SK-MEL-5 (cell line): ENCODE results near the gene COL24A1. TPM values are rescaled to one million over a fixed set of nuclear protein-coding genes. Genes with fewer than 3 reads are reported as not detected.

Experiments
- DNase-seq: peaks from one replicate; pipeline ENCODE4 v3.0.0-alpha.2; 2016; ENCODE audit warnings: low read depth, low spot score
- in situ Hi-C: cut with HindIII; loops from 2 replicates; pipeline ENCODE4 v1.10.0; 2016; ENCODE audit warnings: low sequenced_read_pairs, high pct_unique_total_duplicates, low pct_unique_long_range_greater_than_20kb
- total RNA-seq: library from RNA; depleted of rRNA; stranded (reverse); fragments of >200 nt; shearing (Covaris generic); gene quantifications from 2 replicates; pipeline ENCODE4 v1.2.3, GENCODE V29; 2014

The COL24A1 gene
- total RNA-seq, 1 experiment from 2014 or later = not detected

- DNase-seq = no peak
- in situ Hi-C loops = no loop called here
These were observed 94.1 kb downstream of the COL24A1 start for GRCh38 chr1:86062453-86062852.

DNA sequence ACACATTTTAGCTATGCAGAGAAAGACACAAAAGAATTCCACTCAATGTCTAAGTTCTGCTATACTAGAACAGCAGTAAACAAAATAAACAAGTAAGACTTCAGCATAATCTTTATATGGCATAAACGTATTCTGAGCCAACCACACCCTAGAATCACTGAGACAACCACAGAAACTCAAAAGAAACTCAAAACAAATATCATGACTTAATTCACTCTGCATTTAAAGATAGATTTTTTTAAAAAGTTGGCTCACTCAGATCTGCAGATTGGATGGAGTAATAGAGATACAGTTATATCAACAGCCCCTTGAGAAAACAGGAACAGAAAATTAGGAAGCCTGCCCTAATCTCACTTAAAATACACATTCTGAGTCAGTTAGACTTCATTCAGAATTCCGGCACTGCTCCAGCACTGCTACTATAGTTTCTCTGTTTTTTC is 95.0 kb downstream of the COL24A1 start:
- no peak for DNase-seq
- in situ Hi-C loops = no loop called here

DNA sequence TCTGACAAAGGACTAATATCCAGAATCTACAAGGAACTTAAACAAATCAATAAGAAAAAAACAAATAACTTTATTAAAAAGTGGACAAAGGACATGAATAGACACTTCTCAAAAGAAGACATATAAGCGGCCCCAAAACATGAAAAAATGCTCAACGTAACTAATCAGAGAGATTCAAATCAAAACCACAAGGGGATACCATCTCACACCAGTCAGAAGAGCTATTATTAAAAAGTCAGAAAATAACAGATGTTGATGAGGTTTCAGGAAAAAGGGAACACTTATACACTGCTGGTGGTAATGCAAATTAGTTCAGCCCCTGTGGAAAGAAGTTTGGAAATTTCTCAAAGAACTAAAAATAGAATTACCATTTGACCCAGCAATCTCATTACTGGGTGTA is 102.2 kb downstream of the COL24A1 start:
- in situ Hi-C loops = no loop called here
- no peak for DNase-seq

GRCh38 chr1:86052948-86053698 is 103.4 kb downstream of the COL24A1 start:
- in situ Hi-C loops = no loop called here
- DNase-seq = no peak

DNA sequence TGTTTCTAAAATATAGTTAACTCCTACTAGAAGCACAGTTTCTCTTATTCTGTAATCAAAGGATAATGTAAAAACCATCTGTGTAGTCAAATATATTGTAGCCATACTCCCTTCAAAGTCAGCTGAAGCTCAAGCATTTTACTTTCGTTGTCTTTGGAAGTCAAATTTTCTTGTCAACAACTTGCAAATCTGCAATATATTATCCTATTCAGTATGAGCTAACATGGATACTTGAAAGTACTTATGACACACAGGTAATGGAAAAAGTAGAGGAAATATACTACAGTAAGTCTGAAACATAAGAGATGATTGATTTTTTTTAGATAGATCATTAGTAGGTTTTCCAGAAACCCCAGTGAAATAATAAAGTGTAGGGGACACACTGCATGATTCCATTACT is 121.5 kb downstream of the COL24A1 start:
- no peak for DNase-seq
- in situ Hi-C loops = no loop called here

GRCh38 chr1:86030180-86030579 is 126.4 kb downstream of the COL24A1 start:
- DNase-seq = no peak
- in situ Hi-C loops = no loop called here

DNA sequence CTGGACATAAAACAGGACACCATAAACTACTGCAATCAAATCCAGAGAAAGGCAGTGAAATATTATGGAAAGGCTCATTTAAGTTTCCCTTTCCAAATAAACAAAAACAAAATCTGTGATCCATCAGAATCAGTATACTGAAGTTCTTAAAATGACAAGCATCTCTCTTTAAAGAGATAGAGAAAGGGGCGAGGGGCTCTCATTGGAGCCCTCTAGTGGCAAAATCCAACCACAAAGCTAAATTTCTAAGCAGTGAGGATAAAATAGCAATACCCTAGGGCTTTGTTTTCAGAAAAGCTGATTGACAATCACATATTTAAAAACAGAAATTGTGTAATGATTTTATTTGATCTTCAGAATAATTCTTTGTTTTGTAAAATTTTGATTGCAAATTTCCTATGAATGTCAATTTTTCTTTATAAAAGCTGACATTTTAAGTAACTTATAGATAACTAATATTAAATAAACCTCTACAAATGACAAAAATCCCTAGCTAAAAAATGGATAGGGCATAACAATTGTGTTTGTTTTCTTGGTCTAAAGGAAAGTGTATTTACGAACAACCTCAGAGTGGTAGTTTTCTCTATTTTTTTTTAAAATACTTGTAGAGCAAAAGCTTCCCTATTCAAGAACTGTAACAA is 138.2 kb downstream of the COL24A1 start:
- DNase-seq = peak; percentile 55
- in situ Hi-C loops = no loop called here

DNA sequence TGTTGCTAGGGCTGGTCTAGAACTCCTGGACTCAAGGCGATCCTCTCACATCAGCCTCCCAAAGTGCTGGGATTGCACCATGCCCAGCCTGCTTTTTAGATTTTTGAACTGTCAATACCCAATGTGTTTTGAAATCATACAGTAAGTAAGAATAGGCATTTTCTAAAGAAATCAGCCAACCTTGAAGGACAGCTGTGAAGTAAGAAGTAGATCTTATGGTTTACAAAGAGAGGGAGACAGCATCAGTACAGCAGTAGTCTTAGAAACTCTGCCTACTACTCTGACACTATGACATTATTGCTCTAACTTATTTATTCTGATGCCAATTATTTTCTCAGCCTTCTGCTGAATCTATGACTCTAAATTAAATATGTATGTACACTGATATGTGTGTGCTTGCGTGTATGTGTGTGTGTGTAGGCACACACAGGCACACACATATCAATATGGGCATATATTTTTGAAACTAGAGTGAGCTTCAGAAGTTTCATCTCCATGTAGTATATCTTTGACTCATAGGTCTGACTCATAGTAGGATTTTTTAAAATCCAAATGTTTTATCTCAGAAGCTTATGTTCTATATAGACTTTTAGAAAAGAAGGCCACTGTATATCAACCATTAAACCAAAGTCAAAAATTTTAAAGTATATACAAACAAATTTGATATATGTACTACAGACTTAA is 140.4 kb downstream of the COL24A1 start:
- no peak for DNase-seq
- in situ Hi-C loops = no loop called here

- no peak for DNase-seq
- in situ Hi-C loops = no loop called here
These were observed 141.2 kb downstream of the COL24A1 start for GRCh38 chr1:86015375-86015774.

GRCh38 chr1:86000601-86001000 is 156.0 kb downstream of the COL24A1 start:
- in situ Hi-C loops = no loop called here
- no peak for DNase-seq

DNA sequence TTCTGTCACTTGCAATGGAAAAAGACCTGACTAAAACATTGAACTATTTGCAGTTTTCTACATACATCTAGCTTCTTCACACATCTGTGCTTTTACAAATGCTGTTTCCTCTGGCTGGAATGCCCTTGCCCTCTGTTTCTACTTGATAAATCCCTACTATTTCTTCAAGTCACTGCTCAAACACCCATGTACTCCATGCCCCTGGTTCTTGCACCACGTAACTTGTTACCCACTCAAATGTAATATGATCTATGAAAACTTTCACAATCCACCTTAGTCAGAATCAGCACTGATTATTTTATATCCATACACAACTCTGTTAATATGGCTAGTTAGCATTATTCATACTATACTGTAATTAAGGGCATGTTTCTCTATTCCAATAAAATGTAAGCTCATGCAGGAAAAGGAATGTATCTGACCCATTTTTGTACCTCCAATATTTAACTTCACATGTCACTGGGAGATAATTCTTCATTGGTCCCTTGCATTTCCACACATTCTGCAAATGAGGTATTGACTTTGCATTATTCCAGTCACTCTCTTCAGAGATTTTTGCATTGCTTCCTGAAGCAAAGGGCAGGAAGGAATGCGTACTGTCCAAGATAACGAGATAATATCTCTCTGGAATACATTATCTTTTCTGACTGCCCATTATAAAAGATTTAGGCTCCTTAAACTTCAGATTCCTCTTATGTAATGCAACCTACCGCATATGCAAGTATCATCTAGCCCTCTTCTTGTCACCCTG is 158.3 kb downstream of the COL24A1 start:
- DNase-seq = no peak
- in situ Hi-C loops = no loop called here

DNA sequence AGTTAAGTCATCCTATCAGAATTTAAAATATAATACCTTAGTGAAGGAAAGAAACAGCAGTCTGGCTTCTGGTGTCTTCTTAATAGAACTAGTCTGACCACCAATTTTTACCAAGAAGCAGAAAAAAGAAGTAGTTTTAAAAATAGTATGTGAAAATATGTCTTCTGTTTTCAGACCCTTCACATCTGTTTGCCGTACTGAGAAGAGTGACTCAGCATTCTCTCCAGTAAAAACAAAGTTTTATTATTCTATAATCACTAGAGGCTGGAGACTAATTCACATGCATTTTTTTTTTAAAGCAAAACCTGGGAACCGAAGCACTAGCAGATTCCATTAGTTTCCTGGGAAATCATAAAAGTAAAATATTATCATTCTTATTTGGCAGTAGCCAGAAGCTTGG is 163.8 kb downstream of the COL24A1 start:
- DNase-seq = peak; percentile 6
- in situ Hi-C loops = no loop called here

DNA sequence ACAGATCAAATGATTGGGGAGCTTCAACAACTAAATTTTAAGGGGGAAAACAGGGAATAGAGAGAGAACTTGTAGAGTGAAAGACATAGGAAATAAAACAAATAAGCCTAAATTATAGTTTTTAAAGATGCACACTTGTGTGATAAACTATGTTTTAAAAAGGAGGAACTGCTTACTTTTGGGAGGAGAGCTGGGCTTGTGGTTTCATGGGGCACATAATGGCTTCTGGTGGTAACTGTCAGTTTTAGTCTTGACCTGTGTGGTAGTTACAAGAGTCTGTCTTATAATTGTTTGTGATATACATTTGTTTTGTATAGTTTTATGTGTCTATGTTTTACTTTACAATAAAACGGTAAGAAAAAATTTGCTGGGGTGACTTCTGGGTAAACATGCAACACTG is 165.3 kb downstream of the COL24A1 start:
- in situ Hi-C loops = no loop called here
- DNase-seq = no peak

- in situ Hi-C loops = no loop called here
- no peak for DNase-seq
These were observed 171.9 kb downstream of the COL24A1 start for GRCh38 chr1:85984636-85985035.

GRCh38 chr1:85983316-85983715 is 173.3 kb downstream of the COL24A1 start:
- in situ Hi-C loops = no loop called here
- DNase-seq = no peak

- in situ Hi-C loops = no loop called here
- no peak for DNase-seq
These were observed 179.9 kb downstream of the COL24A1 start for GRCh38 chr1:85976516-85977205.

GRCh38 chr1:85975912-85976371 is 180.6 kb downstream of the COL24A1 start:
- in situ Hi-C loops = no loop called here
- DNase-seq = no peak
